Adrenal gland (tissue), 5 donors: ENCODE measurements around the gene USP31.

ENCODE experiments used
- POLR2A ChIP-seq, 2 donors: fragments of 450-650 bp; IDR thresholded peaks; one replicate each; pipeline ENCODE4 v1.6.1; 2017; ENCODE audit warnings: antibody characterized with exemption in 2 of 2, mild to moderate bottlenecking in 2 of 2, moderate library complexity in 1 of 2
- TF ChIP-seq, protein P1 (sequence below), 6 experiments: fragments of 450-650 bp in 4 of 6; fragments of 200-600 bp in 2 of 6; sonication (generic) in 1 of 6; IDR thresholded peaks; 1 replicate in 5 of 6; 2 replicates in 1 of 6; pipeline versions ENCODE4 v1.5.1 to v1.8.0; 2016 to 2021; ENCODE audit warnings: antibody characterized with exemption in 6 of 6, mild to moderate bottlenecking in 2 of 6, moderate library complexity in 1 of 6
- donor health status: DM: no; HTN: no; CAD: no.

DNA sequence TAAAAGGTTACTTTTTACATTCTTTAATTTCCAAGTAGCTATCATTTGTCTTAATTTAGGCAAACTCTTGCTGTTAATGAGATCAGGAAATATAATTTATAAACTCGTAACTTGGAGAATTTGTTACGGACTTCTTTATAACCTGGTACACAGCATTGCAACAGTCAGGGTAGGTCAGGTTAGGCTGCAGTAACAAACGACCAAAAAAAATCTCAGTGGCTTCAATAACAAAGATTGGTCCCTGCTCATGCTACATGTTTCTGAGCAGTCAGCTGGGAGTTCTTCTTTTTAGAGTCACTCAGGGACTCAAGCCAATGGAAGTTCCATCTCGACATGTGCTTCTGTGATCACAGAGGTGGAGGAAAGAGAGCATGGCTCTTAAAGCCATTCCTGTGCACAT lies 110.1 kb downstream of the USP31 start:
- TF ChIP-seq, protein P1, sequence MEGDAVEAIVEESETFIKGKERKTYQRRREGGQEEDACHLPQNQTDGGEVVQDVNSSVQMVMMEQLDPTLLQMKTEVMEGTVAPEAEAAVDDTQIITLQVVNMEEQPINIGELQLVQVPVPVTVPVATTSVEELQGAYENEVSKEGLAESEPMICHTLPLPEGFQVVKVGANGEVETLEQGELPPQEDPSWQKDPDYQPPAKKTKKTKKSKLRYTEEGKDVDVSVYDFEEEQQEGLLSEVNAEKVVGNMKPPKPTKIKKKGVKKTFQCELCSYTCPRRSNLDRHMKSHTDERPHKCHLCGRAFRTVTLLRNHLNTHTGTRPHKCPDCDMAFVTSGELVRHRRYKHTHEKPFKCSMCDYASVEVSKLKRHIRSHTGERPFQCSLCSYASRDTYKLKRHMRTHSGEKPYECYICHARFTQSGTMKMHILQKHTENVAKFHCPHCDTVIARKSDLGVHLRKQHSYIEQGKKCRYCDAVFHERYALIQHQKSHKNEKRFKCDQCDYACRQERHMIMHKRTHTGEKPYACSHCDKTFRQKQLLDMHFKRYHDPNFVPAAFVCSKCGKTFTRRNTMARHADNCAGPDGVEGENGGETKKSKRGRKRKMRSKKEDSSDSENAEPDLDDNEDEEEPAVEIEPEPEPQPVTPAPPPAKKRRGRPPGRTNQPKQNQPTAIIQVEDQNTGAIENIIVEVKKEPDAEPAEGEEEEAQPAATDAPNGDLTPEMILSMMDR (IDR thresholded peaks at IDR 0.05), result no peak
- no peak for TF ChIP-seq POLR2A (IDR thresholded peaks at IDR 0.05)
